ENCODE data around the gene GRIPAP1. TPM values are rescaled to one million over a fixed set of nuclear protein-coding genes. Genes with fewer than 3 reads are reported as not detected.
A peak's percentile ranks its signal among the peaks of the same experiment; 100 is the strongest.

GRIPAP1 gene
- 10 to 100 TPM; 29.8 to 36.6 TPM for total RNA-seq

GRCh38 chrX:49002091-49002935 is at the start of gene GRIPAP1:
TSS of gene GRIPAP1 (minus strand) at chrX:49002264. CDS start at chrX:49002229, 35 bp downstream.
- Histone ChIP-seq H3K9me3 (no peaks in the 10 kb centered on the region), H3K4me1 (ENCODE audit: control insufficient read depth in 1 of 2, low read depth in 2 of 2) (peaks cover 0 to 8% of the 10 kb centered on the region in 2 donors), H3K4me3 (peak within 1 kb of the TSS; percentile 81), H3K36me3 (no peaks in the 10 kb centered on the region), H3K27me3 (replicated peaks; ENCODE audit: insufficient read depth) (no peaks in the 10 kb centered on the region), H3K27ac (peak within 1 kb of the TSS; percentile 63 to 71)
- TF ChIP-seq CTCF (IDR thresholded peaks at IDR 0.05): no peak
- peak; percentile 5 for DNase-seq (ENCODE audit: low spot score)
- peak; percentile 89 for ATAC-seq (ENCODE audit: insufficient number of reproducible peaks, low FRiP score, low read depth)

- peak overlapping the region; percentile 60 for H3K4me3 ChIP-seq
- TF ChIP-seq CTCF (IDR thresholded peaks at IDR 0.05): no peak
Measured at GRCh38 chrX:49043987-49044281, 41.9 kb upstream of the GRIPAP1 start.

GRCh38 chrX:49043220-49043986 is 41.3 kb upstream of the GRIPAP1 start, which contains the start of gene TFE3:
TSS of gene TFE3 (minus strand) at chrX:49043357. CDS start at chrX:49043226, 131 bp downstream.
- ATAC-seq (ENCODE audit: insufficient number of reproducible peaks, low FRiP score, low read depth): peak; percentile 83
- TF ChIP-seq CTCF (IDR thresholded peaks at IDR 0.05): peak; percentile 39

More at GRCh38 chrX:49043987-49044281, 41.9 kb upstream of the GRIPAP1 start:
- Histone ChIP-seq H3K27me3 (replicated peaks; ENCODE audit: insufficient read depth) (no peaks in the 10 kb centered on the region), H3K9me3 (no peaks in the 10 kb centered on the region), H3K4me1 (ENCODE audit: control insufficient read depth in 1 of 2, low read depth in 2 of 2) (peaks cover 6 to 15% of the 10 kb centered on the region in 2 donors), H3K27ac (peak overlapping the region; percentile 66 to 77), H3K36me3 (peaks cover 5% of the 10 kb centered on the region)
- ATAC-seq (ENCODE audit: insufficient number of reproducible peaks, low FRiP score, low read depth): no peak
- no peak for DNase-seq (ENCODE audit: low spot score)

GRCh38 chrX:49042581-49043219 is 40.6 kb upstream of the GRIPAP1 start:
- Histone ChIP-seq H3K9me3 (no peaks in the 10 kb centered on the region), H3K4me1 (ENCODE audit: control insufficient read depth in 1 of 2, low read depth in 2 of 2) (peaks cover 6 to 19% of the 10 kb centered on the region in 2 donors), H3K36me3 (peaks cover 17% of the 10 kb centered on the region), H3K4me3 (peak overlapping the region; percentile 91), H3K27me3 (replicated peaks; ENCODE audit: insufficient read depth) (no peaks in the 10 kb centered on the region), H3K27ac (peak overlapping the region; percentile 94 to 99)
- no peak for DNase-seq (ENCODE audit: low spot score)
- no peak for TF ChIP-seq CTCF (IDR thresholded peaks at IDR 0.05)
- no peak for ATAC-seq (ENCODE audit: insufficient number of reproducible peaks, low FRiP score, low read depth)

More at GRCh38 chrX:49043220-49043986, 41.3 kb upstream of the GRIPAP1 start, which contains the start of gene TFE3:
- Histone ChIP-seq H3K27ac (peak within 1 kb of the TSS; percentile 94 to 99), H3K9me3 (no peaks in the 10 kb centered on the region), H3K36me3 (peaks cover 10% of the 10 kb centered on the region), H3K4me1 (ENCODE audit: control insufficient read depth in 1 of 2, low read depth in 2 of 2) (peaks cover 6 to 19% of the 10 kb centered on the region in 2 donors), H3K4me3 (peak within 1 kb of the TSS; percentile 91), H3K27me3 (replicated peaks; ENCODE audit: insufficient read depth) (no peaks in the 10 kb centered on the region)
- peak; percentile 96 for DNase-seq (ENCODE audit: low spot score)
